NCI-H460 (cell line): Measurements from ENCODE around the gene SASH1. TPM values are rescaled to one million over a fixed set of nuclear protein-coding genes. Genes with fewer than 3 reads are reported as not detected.
A peak's percentile ranks its signal among the peaks of the same experiment; 100 is the strongest.

Experiments
- DNase-seq: peaks from one replicate; pipeline ENCODE4 v3.0.0-alpha.2; 2016; ENCODE audit warnings: low read depth; ENCODE audit errors: extremely low read depth
- total RNA-seq: library from RNA; depleted of rRNA; stranded (reverse); fragments of >200 nt; shearing (Covaris generic); gene quantifications from 2 replicates; pipeline ENCODE4 v1.2.3, GENCODE V29; 2014

The SASH1 gene
- total RNA-seq, 1 experiment from 2014 or later: 11.7 TPM

- DNase-seq: no peak
Measured at GRCh38 chr6:148451690-148452089, 109.1 kb downstream of the SASH1 start.

- DNase-seq: no peak
Measured at GRCh38 chr6:148452876-148453275, 110.2 kb downstream of the SASH1 start.

- DNase-seq: no peak
Measured at GRCh38 chr6:148453906-148454305, 111.3 kb downstream of the SASH1 start.

GRCh38 chr6:148455225-148455624 lies 112.6 kb downstream of the SASH1 start:
- DNase-seq: no peak

DNA sequence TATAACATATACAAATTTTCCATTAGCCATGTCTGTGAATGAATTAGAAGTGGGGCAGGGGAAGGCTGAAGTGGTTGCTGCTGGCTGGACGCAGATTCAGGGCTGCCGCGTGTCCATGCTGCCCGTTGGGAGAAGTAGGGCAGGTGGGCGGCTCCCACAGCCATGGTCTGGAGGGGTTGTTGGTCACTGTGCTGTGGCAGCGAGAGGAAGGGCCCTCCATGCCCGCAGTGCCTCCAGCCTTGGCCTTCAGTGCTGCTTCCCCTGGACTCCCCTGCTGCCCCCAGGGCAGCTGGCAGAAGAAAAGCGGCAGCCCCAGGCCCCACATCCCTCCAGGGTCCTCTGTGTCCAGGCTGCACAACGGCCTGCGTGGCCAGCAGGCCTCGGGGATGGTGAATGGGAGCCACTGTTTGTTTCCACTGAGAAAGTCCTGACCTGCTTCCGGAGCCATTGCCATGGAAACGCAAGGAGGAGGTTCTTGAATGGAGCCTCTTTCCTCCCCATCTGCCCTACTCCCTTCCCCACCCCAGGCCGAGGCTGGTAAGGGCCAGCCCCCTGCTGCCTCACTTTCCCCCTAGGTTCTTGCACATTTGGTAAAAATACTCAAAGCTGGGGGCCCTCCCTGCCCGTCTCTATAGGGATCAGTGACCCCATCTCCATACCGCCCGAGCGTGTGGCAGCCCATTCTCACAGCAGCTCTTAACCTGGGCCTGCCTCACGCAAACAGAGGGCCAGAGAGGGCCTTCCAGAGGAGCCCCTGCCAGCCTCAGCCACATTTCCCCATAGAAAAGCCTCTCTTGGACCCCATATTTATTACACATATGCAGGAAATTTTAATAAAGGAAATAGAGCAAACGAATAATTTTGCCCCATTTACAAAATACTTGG lies 113.3 kb downstream of the SASH1 start:
- DNase-seq: no peak

GRCh38 chr6:148457137-148457842 lies 114.7 kb downstream of the SASH1 start:
- DNase-seq: no peak

- no peak for DNase-seq
Measured at GRCh38 chr6:148457843-148458159, 115.2 kb downstream of the SASH1 start.

DNA sequence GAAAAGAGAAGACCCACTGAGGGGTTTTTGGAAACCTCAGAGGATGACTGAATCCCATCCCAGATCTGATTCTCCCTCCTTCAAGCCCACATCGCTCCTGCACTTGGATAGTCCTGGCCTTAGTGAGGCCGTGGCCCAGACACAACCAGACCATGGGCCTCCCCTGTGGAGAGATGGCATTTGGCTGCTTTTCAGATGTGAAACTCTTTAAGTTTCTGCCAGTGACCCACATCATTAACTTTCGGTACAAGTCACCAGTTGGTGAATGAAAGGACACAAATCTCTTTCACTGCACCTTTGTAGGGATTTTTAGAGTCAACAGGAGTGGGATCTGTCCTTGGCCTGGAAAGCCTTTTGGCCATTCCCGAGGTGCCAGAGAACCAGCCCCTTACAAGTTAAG lies 116.6 kb downstream of the SASH1 start:
- no peak for DNase-seq

- DNase-seq: no peak
Measured at GRCh38 chr6:148460876-148461646, 118.4 kb downstream of the SASH1 start.

DNA sequence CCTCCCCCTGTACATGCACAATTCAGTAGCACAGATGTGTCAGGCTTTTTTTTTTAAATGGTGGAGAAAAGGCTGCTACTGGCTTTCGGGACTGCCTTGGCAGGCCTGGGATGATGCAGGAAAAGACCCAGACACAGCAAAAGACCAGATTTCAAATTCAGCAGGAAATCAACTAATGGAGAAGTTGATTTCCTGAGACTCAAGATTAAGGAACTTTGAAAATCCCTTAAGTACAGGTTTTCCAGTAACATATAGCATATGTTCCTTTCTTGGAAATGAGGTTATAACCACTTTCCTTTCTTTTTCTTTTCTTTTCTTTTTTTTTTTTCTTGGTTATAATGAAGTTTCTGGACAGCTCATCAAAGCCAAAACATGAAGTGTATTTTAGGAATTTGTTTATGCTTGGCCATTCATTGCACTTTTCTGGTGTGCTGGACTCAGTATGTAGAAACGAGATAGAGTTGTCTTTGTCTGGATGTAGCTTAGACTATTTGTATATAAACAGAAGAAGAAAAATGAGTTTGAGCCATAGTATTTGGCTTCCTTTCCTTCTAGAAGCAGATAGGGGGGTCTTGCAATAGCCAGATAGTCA lies 119.4 kb downstream of the SASH1 start:
- DNase-seq: no peak

DNA sequence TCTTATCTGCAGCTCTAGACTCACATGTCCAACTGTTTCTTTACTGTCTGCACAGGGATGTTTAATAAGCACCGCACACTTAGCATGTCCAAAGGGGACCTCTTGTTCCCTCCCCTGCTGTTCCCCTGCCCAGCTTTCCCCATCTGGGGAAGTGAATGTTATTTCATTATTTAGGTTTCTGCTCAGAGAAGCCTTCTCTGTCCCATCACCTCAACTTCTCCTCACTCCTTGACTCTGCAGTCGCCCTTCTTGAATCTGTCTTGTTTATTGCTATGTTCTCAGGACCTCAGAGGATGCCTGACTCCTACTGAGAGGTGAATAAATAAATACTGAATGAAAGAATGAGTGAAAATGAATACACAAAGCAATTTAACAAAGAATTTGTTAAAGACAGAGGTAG lies 121.0 kb downstream of the SASH1 start:
- DNase-seq: no peak

DNA sequence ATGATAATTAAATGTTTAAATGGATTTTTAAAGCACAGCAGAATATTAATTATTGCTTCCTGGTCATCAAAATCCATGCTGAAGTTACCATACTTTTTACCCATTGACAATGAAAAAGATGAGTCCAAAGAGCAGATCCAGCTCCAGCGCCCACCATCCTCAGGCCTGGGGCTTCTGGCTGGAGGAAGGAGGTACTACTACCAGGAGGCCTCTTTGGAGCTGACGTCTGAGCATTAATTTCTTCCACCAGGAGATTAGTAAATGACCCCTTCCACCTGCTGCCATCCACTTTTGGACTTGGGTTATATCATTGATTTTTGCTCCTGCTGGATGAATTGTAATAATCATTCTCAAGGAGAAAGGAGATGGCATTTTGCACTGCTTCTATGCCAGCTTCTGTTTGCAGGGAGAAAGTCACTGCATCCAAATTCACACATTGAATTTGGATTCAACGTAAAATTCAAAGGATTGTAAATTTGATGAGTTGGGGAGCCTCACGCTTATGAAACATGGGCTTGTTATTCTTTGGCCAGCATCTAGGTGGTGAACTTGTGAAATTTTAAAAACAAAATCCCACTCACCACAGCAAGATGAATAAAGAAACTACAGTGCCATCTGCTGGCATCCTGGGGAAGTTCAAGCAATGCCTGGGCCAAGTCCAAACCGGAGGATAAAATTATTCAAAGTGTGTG lies 121.8 kb downstream of the SASH1 start:
- peak; percentile 52 for DNase-seq

- DNase-seq: no peak
Measured at GRCh38 chr6:148465011-148465335, 122.3 kb downstream of the SASH1 start.

DNA sequence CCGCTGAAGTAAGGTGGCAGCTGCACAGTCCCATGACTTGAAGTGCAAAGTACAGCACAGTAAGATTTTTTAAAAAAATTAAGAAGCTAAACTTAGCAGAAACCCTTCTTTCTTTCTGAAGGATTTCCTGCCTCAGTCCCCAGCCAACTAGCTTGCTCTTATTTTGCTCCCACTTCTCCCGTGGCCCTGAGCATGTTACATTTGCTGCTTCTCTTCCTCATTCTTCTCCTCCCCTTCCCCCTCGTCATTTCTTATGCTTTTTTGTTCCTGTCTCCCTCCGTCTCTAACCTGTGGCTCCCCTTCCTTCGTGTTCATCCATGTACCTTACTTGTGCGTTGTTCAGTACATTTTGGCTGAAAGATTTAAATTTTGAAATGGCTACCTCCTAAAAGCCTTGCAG lies 123.0 kb downstream of the SASH1 start:
- DNase-seq: no peak

DNA sequence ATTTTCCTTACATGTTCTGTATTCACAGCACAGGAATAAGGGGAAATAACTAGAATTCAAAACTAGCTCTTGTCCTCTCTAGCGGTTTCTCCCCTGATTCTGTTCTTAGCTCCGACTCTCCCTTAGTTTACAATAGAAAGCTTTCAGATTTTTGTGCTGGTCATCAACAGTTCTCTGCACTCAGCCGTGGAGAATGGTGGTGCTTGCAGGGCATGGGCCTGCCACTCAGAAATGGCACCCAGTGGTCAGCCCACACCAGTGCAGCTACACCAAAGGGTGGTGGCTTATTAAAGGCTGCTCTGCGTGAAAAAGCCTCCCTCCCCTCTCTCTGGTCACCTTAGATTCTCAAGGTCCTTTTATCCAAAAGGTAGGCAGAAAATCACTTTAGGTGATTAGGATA lies 123.5 kb downstream of the SASH1 start:
- DNase-seq: no peak

DNA sequence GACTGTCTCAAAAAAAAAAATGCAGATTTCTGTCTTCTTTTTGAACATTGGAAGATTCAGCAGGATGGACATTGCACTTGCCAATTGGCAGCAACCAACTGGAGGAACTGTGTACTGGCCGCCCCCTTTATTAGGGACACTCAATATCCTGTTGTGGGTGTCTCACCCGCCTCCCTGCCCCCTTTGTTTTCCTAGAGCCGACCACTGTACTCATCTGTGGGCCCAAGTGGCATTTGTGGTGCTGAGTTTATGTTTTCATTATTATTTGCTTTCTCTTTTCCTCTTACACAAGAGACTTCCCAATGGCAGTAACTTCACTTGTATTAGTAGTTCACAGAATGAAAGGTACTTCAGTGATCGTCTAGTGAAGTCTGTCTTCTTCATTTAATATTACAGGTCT lies 125.3 kb downstream of the SASH1 start:
- DNase-seq: no peak

- DNase-seq: no peak
Measured at GRCh38 chr6:148470156-148470555, 127.5 kb downstream of the SASH1 start.

GRCh38 chr6:148470606-148471465 lies 128.2 kb downstream of the SASH1 start:
- no peak for DNase-seq

GRCh38 chr6:148471624-148472159 lies 129.1 kb downstream of the SASH1 start:
- DNase-seq: no peak
